Esophagus mucosa (tissue), 1 donor: Measurements from ENCODE around the gene SERGEF. TPM values are rescaled to one million over a fixed set of nuclear protein-coding genes. Genes with fewer than 3 reads are reported as not detected.

Source experiments
- ATAC-seq: fragments of 200-7000 bp; cut with Tn5 transposase; one replicate; pipeline ENCODE4 v1.9.1; 2020
- total RNA-seq: library from RNA; stranded (reverse); gene quantifications from one replicate; pipeline ENCODE4 v1.2.4, GENCODE V29; 2023
- donor health status: DM: yes; HTN: yes; CAD: no.

Gene SERGEF
- total RNA-seq, 1 donor from 2014 or later = 17.1 TPM

DNA sequence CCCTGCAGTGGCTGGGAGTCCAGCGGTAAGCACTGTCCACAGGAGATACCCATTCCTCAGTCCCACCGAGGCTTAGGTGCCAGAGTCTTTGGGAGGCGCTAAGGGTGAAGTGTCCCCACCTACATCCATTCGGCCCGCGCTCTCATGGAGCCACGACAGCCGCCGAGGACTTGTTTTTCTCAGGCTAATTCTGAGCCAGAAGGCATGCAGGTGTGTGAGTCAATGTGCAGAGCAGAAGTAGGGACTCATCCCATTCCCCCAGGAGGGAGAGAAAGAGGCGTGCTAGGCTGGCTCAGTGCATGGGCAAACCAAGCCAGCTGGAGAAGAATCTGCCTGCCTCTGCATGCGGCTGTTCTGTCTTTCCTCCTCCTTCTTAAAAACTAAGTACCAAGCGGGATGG lies 231.6 kb downstream of the SERGEF start:
- peak; percentile 76 for ATAC-seq

DNA sequence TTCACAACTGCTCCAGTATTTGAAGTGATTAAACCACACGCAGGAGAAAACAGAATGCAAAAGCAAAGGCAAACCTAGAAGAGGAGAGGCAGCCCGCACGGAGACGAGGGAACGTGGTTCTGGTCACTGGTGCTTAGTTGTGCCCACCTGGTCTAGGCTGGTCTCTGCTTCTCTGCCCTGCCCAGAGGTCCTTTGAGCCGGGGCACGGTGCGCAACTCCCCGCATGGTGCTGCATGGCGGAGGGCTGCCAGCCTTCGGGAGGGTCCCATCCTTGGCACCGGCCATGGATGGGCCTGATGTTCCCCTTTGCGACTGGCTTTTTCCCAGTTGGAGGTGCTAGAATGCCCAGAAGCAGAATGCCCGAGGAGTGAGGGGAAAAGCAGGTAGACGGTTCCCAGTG lies 232.2 kb downstream of the SERGEF start:
- no peak for ATAC-seq

DNA sequence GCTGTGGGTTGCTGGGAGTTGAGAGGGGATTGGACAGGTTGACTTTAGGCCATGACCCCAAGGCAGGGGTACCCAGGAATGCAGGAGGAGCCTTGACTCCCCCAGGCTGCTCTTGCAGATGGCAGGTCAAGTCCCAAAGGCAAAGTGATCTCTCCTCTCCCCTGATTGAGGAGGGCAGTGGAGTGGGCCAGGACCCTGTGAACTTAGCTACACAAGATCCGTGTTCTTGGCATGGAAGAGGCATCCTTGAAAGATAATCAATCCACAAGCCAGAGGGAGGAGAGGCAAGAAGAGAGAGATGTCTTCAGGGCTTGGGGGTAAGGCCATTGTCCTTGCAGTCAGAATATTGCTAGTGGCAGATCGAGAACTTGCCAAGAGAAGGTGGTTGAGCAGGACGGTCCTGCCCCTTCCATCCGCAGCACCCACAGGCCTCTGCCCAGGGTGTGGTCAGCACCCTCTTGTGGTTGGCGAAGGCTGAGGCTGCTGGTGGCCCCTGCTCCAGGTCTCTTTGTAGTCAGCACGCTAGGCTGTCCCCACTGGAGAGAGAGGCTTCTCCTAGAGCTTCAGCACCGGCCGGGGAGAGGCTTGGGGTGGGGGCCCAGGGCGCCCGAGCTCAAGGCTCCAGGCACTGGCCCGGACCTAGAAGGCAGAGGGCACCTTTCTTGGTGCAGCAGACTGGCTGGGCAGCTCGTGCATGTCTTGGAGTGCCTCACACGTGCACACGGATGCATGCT lies 232.8 kb downstream of the SERGEF start:
- ATAC-seq = peak; percentile 27

GRCh38 chr11:17778956-17779860 lies 233.6 kb downstream of the SERGEF start:
- ATAC-seq = no peak

DNA sequence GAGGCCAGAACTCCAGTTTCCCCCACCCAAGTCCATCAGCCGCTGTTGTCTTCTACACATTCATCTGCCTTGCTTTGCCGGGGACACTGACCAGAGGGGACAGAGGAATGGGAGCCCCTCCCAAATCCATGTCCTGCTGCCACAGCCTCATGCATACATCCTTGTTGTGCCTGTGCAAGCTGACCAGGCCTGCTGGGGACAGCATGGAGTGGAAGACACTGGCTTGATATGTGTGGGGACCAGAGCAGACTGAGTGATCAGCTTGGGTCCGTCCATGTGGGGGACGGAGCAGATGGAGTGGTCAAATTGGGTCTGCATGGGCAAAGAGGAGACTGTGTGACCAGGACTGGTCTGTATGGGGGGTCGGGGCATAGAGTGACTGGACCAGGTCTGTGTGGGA lies 234.5 kb downstream of the SERGEF start:
- no peak for ATAC-seq

DNA sequence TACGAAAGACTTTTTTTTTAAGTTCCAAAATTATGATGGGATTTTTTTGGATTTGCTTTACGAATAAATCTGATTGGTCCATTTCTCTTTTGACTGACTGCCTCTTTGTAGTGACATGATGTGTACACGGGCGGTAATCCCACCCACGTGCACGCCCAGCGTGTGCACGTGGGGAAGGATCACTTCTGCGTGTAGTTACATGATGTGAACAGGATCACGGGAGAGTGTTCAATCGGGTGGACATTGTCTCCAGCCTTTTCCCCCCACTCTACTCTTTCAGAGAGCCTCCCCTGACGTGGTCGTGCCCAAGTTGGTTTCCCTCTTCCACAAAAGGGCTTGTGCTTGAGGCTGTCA lies 235.1 kb downstream of the SERGEF start:
- no peak for ATAC-seq

GRCh38 chr11:17777086-17777737 lies 235.6 kb downstream of the SERGEF start:
- no peak for ATAC-seq

DNA sequence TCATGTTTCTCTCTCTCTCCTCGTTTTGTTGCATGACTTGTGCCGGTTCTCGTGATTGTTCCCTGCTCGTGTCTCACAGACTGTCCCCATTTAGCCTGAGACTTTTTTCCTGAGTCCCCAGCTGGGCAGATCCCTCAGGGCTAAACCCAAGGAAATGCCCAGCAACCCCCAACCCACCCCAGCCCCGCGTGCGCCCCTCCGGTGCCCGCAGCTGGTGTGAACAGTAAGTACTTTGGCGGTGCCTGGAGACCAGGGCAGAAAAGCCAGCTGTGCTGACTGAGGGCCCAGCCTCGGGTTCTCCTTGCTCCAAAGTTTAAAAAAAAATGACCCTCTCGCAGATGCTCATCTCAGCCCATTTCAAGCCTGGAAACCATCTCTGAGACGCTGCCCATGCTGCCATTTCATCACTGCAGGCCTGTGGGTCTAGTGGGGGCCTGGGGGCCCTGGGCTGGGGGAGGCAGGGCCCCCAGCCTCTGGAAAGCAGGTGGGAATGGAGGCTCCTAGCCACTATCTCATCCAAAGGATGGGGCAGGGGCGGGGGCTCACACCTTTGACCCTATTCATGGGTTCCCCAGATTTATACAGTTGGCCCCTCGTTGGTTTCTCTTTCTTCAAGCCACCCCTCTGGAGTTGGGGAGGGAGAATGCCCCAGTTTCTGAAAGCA lies 236.5 kb downstream of the SERGEF start:
- ATAC-seq = no peak

DNA sequence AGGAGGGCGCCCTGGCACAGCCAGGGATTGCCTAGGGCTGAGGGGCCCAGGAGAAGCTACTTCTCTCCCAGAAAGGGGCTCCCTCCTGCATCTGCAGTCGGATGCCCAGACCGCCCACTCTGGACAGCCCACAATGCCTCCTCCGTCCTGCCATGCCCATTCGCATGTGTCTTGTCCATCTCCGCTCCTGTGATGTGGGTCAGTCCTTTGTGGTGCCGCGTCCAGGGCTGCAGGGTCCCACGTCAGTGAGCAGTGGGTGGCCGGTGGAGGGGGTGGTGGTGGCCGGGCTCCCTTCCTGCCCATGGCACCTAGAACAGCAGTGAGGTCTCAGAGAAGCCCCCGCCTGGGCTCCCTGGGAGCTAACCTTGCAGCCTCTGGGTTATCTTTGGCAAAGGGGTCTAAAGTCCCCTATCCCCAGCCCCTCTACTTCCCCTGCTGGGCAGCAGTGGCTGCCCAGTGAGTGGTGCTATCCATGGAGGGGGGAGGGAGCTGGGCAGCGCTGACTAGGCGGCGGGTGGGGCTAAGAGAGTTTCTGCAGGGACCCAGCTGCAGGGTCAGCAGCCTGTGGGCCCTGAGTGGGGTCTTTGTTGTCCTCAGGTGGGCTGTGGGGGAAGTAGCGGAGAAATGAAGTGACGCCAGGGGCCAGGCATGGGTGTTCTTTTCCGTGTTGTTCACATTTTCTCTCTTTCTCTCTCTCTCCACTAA lies 237.2 kb downstream of the SERGEF start:
- no peak for ATAC-seq

- ATAC-seq = no peak
These were observed 237.9 kb downstream of the SERGEF start for GRCh38 chr11:17775035-17775348.

- ATAC-seq = no peak
These were observed 238.4 kb downstream of the SERGEF start for GRCh38 chr11:17774232-17775034.

DNA sequence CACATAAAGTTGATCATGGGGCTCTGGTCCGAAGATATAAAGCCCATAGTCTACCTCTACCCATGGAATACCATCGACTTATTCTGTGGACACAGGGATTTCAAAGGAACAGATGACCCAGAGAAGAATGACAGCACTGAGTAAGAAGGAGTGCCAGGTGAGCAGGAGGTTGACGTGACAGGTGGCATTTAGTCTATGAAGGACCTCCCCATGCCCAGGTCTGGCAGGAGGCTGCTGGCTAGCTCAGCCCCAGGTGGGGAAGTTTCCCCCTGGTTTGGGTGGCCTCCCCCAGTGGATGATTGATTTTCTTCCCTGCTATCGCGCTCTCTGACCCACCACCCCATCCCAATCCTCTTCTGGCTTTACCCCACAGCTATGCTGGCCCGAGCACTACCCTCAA lies 239.2 kb downstream of the SERGEF start:
- no peak for ATAC-seq

- no peak for ATAC-seq
These were observed 239.9 kb downstream of the SERGEF start for GRCh38 chr11:17772704-17773600.

- no peak for ATAC-seq
These were observed 240.9 kb downstream of the SERGEF start for GRCh38 chr11:17771841-17772401.

DNA sequence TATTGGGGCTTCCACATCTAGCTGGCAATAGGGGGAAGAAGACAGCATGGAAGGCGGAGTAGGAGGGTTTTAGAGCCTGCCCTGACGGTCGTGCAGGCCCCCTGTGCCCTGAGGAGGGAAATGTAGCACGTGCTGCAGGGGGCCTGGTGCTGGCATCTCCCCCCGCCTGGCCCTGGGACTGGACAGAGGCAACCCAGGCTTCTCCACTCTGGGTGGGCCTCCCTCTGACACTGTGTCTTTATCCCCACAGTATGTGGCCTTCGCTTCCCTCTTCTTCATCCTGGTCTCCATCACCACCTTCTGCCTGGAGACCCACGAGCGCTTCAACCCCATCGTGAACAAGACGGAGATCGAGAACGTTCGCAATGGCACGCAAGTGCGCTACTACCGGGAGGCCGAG lies 241.4 kb downstream of the SERGEF start:
- ATAC-seq = no peak

DNA sequence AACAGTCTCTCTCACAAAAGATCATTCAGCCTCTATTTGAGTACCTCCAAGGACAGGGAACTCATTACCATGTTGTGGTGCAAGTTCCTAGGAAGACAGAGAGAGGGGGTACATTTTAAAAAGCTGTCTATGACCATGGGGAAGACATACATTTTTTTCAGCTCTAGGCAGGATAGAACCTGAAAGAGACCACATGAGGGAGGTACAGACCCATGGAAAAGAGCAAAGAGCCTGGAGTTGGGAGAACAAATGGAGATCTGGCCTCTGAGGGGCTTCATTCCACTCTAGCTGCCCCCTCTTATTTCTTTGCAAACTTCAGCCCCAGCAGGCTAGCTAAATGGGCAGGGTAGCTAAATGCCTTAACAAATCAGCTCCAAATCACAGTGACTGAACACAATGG lies 241.9 kb downstream of the SERGEF start:
- ATAC-seq = no peak

- ATAC-seq = peak; percentile 58
These were observed 242.7 kb downstream of the SERGEF start for GRCh38 chr11:17770048-17770652.

DNA sequence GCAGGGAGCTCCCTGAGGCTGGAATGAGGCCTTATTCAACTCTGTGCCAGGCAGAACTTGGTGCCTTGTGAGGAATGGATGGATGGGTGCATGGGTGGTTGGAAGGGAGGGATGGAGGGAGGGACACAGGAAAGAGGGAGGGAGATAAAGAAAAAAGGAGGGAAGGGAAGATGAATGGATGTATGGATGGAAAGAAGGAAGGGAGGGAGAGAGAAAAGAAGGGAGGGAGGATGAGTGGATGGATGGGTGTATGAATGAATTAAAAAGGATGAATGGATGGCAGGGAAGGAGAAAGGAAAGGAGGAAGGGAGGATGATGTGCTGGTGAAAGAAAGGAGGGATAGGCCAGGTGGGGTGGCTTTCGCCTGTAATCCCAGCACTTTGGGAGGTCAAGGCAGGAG lies 243.6 kb downstream of the SERGEF start:
- no peak for ATAC-seq

DNA sequence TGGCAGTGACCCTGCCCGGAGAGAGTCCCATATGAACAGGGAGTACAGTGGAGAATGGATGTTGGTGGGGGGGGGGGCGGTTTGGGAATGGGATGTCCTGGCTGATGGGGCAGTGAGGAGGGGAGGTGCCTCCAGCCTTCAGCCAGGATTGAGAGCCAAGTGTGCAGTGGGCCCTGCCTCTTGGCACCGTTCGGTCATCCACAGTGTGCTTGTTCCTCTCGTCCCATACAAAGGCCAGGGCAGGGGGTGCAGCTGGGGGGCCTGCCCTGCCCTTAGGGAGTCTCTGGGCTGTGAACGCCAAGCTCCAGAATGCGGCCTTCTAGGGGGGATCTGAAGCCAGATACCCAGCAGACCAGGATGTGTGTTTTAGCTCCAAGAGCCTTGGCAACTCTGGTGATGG lies 244.3 kb downstream of the SERGEF start:
- ATAC-seq = no peak

- ATAC-seq = no peak
These were observed 244.9 kb downstream of the SERGEF start for GRCh38 chr11:17767914-17768313.
